T-helper 2 cell treated with Interferon-gamma antibody and Interleukin-4, amounts not matched to agents 5 μg/mL and 100 μg/mL, for 36 hours (primary cell): ENCODE results near the gene ARMC5.
A peak's percentile ranks its signal among the peaks of the same experiment; 100 is the strongest.

Source experiments
- DNase-seq: peaks from one replicate; pipeline ENCODE4 v3.0.0; 2021; ENCODE audit warnings: low spot score
- H3K27ac Mint-ChIP-seq: one replicate; pipeline ENCODE4 v1.8.0; 2021; ENCODE audit warnings: mild to moderate bottlenecking, mixed read lengths
- H3K27me3 Mint-ChIP-seq: one replicate; pipeline ENCODE4 v1.8.0; 2021; ENCODE audit warnings: low read depth, mixed read lengths
- H3K36me3 Mint-ChIP-seq: one replicate; pipeline ENCODE4 v1.8.0; 2021; ENCODE audit warnings: low read depth, mixed read lengths
- H3K4me1 Mint-ChIP-seq: one replicate; pipeline ENCODE4 v1.8.0; 2021; ENCODE audit warnings: low read depth, mixed read lengths
- H3K4me3 Mint-ChIP-seq: one replicate; pipeline ENCODE4 v1.8.0; 2022; ENCODE audit warnings: mild to moderate bottlenecking, moderate library complexity, mixed read lengths
- H3K9me3 Mint-ChIP-seq: one replicate; pipeline ENCODE4 v1.8.0; 2021; ENCODE audit warnings: mixed read lengths

ARMC5 gene

DNA sequence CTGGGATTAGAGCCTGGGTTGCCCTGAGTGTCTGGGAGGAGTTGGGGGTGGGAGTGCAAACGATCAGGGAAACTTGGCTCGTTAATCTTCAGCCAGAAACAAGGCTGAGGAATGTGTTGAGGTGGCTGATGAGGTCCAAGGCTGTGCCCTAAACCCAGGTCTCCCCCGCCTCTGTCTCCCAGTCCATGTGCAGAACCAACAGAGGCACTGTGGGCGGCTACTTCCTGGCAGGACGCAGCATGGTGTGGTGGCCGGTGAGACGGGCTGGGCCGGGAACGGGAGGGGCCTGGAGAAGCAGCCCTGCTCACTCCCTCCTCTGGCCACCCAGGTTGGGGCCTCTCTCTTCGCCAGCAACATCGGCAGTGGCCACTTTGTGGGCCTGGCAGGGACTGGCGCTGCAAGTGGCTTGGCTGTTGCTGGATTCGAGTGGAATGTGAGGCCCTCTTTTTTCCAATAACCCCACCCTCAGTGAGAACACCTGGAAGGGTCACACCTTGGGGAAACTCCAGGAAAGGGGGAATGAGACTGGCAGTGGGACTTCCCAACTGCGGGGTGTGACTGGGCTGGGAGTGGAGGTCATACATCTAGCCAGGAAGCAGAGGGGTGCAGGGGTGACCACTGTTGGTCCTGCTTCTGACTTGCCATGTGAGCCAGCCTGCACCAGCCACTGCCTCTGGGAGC is 25.3 kb downstream of the ARMC5 start:
- Mint-ChIP-seq H3K36me3 (peaks cover 2% of the 10 kb centered on the region), H3K27me3 (peaks cover 26% of the 10 kb centered on the region), H3K9me3 (no peaks in the 10 kb centered on the region), H3K27ac (no peak overlapping the region), H3K4me1 (peaks cover 2% of the 10 kb centered on the region), H3K4me3 (no peak overlapping the region)
- DNase-seq: no peak

DNA sequence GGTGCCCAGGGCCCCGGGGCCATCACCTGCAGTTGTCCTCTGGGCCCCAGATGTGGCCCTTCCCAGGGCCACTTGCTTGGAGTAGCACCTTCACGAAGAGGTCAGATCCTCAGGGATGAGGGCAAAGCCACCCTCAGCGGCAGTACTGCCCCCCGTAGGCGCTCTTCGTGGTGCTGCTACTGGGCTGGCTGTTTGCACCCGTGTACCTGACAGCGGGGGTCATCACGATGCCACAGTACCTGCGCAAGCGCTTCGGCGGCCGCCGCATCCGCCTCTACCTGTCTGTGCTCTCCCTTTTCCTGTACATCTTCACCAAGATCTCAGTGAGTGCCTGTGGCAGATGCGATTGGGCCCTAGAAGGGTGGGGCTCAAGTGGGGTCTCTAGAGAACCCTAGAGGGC is 26.3 kb downstream of the ARMC5 start:
- H3K27ac Mint-ChIP-seq: no peak overlapping the region
- peaks cover 24% of the 10 kb centered on the region for H3K27me3 Mint-ChIP-seq
- peaks cover 5% of the 10 kb centered on the region for H3K36me3 Mint-ChIP-seq
- no peak for DNase-seq
- H3K4me3 Mint-ChIP-seq: no peak overlapping the region
- H3K9me3 Mint-ChIP-seq: no peaks in the 10 kb centered on the region
- H3K4me1 Mint-ChIP-seq: peaks cover 2% of the 10 kb centered on the region

DNA sequence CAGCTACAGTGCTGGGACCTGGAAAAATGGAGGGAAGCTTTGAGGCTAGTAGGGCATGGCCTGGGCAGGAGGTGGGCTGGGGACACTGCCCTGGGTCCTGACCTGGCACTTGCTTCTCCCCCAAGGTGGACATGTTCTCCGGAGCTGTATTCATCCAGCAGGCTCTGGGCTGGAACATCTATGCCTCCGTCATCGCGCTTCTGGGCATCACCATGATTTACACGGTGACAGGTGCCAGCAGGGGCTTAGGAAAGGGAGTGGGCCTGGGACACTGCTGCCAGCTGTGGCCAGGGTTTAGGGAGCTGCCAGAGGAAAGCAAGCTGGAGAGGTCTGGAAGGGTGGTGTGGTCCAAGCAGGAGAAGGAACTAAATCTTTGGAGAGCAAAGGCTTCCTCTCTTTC is 26.7 kb downstream of the ARMC5 start:
- Mint-ChIP-seq H3K4me1 (peaks cover 2% of the 10 kb centered on the region), H3K27ac (no peak overlapping the region)

DNA sequence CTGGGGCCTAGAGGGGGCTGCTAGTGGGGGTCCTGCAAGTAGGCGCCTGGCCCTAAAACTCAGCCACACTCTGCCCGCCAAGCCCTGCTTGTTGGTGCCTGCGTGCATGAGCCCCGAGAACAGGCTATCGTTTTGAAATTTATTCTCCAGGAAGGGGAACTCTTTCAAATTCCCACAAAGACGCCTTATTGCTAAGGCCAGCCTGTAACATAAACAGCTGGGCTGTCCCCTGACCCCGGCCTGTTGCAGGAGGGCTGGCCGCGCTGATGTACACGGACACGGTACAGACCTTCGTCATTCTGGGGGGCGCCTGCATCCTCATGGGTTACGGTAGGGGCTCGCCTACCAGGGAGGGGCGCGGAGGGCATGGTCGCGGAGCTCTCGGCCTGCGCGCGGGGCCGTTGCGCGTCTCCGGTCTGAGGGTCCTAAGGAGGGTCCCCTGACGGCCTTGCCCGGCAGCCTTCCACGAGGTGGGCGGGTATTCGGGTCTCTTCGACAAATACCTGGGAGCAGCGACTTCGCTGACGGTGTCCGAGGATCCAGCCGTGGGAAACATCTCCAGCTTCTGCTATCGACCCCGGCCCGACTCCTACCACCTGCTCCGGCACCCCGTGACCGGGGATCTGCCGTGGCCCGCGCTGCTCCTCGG is 27.9 kb downstream of the ARMC5 start:
- peak overlapping the region; percentile 88 for H3K4me3 Mint-ChIP-seq
- peaks cover 17% of the 10 kb centered on the region for H3K27me3 Mint-ChIP-seq
- peaks cover 10% of the 10 kb centered on the region for H3K36me3 Mint-ChIP-seq
- peaks cover 2% of the 10 kb centered on the region for H3K4me1 Mint-ChIP-seq
- no peak overlapping the region for H3K27ac Mint-ChIP-seq
- no peak for DNase-seq
- H3K9me3 Mint-ChIP-seq: no peaks in the 10 kb centered on the region

More for the DNA sequence above, 26.7 kb downstream of the ARMC5 start:
- Mint-ChIP-seq H3K27me3 (peaks cover 21% of the 10 kb centered on the region), H3K4me3 (peak overlapping the region; percentile 54), H3K9me3 (no peaks in the 10 kb centered on the region), H3K36me3 (peaks cover 5% of the 10 kb centered on the region)
- DNase-seq: no peak

DNA sequence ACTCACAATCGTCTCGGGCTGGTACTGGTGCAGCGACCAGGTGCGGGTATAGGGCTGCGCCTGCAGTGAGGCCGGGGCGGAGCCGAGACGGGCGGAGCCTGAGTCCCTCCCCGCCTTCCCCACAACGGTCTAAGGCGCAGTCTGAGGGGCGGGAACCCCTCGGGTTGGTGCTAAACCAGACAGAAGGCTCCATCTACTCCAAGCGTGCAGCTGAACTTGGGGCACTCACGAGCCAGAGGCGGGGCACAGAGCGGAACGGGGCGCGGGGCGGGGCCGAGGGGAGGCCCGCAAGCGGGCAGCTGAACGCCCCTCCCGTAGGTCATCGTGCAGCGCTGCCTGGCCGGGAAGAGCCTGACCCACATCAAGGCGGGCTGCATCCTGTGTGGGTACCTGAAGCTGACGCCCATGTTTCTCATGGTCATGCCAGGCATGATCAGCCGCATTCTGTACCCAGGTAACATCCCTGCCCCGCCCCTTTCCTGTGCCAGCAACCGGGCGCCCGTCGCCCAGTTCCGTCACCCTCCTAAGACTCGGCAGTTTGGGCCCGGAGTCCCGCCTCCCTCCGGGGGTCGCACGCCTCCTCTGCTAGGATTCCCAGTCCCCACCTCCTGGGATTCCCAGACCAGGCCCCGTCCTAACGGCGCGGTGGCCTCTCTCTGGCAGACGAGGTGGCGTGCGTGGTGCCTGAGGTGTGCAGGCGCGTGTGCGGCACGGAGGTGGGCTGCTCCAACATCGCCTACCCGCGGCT is 28.6 kb downstream of the ARMC5 start:
- Mint-ChIP-seq H3K27me3 (peaks cover 13% of the 10 kb centered on the region), H3K9me3 (no peaks in the 10 kb centered on the region), H3K36me3 (peaks cover 10% of the 10 kb centered on the region), H3K4me1 (peaks cover 2% of the 10 kb centered on the region), H3K4me3 (peak overlapping the region; percentile 88), H3K27ac (no peak overlapping the region)
- peak; percentile 47 for DNase-seq

DNA sequence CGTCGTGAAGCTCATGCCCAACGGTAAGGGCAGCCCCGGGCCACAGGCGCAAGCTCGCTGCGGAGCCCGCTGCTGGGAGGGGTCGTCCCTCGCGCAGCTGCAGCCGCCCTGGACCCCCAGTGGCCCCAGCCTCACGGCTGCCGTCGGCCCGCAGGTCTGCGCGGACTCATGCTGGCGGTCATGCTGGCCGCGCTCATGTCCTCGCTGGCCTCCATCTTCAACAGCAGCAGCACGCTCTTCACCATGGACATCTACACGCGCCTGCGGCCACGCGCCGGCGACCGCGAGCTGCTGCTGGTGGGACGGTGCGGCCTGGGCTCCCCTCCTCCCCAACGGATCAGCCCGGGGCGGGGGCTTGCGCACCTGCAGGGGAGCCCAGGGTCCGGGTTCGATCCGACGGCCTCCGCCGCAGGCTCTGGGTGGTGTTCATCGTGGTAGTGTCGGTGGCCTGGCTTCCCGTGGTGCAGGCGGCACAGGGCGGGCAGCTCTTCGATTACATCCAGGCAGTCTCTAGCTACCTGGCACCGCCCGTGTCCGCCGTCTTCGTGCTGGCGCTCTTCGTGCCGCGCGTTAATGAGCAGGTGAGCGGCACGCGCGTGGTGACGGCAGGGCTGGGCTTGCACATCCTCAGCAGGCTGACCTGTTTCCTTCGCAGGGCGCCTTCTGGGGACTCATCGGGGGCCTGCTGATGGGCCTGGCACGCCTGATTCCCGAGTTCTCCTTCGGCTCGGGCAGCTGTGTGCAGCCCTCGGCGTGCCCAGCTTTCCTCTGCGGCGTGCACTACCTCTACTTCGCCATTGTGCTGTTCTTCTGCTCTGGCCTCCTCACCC is 29.4 kb downstream of the ARMC5 start:
- no peak for DNase-seq
- Mint-ChIP-seq H3K36me3 (peaks cover 15% of the 10 kb centered on the region), H3K9me3 (no peaks in the 10 kb centered on the region), H3K4me3 (peak overlapping the region; percentile 24), H3K27me3 (peaks cover 13% of the 10 kb centered on the region), H3K27ac (no peak overlapping the region), H3K4me1 (peaks cover 2% of the 10 kb centered on the region)

DNA sequence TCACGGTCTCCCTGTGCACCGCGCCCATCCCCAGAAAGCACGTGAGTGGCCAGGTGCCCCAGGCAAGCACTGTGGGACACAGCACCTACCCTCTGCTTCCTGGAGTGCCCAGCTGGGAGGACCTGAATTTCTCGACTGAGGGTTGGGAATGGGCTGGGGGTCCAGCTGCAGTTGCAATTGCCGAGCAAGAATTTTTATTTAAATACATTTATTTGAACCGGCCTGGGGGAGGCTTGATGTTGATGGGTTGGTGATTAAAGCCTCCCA is 29.9 kb downstream of the ARMC5 start:
- DNase-seq: no peak
- H3K9me3 Mint-ChIP-seq: no peaks in the 10 kb centered on the region
- peaks cover 13% of the 10 kb centered on the region for H3K27me3 Mint-ChIP-seq
- H3K27ac Mint-ChIP-seq: no peak overlapping the region
- H3K36me3 Mint-ChIP-seq: peaks cover 15% of the 10 kb centered on the region
- H3K4me1 Mint-ChIP-seq: peaks cover 2% of the 10 kb centered on the region
- peak overlapping the region; percentile 24 for H3K4me3 Mint-ChIP-seq

DNA sequence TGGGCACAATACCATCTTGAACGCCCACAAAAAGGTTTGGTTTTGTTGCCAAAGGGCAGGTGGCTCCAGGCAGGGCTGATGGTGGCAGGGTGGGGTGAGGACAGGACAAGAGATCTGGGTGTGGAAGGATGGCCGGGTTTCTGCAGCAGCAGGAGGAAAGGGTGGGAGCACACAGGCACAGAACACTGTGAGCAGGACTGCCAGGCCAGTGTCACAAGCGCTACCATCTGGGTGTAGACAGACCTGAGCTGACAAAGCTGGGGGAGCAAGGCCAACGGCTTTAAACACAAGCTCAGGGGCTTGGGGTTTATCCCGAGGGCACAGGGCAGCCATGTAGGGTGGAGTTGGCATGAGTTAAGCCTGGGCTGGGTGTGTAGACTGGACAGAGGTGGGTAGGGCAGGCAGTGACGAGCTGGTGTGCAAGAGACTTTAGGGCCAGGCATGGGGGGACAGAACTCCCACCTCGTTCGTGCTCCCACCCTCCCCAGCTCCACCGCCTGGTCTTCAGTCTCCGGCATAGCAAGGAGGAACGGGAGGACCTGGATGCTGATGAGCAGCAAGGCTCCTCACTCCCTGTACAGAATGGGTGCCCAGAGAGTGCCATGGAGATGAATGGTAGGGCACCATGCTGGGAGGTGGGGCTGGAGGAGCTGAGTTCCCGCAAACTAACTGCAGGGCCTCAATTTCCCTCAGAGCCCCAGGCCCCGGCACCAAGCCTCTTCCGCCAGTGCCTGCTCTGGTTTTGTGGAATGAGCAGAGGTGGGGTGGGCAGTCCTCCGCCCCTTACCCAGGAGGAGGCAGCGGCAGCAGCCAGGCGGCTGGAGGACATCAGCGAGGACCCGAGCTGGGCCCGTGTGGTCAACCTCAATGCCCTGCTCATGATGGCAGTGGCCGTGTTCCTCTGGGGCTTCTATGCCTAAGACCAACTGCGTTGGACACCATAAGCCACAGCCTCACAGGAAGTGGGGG is 30.6 kb downstream of the ARMC5 start:
- Mint-ChIP-seq H3K27me3 (peaks cover 13% of the 10 kb centered on the region), H3K27ac (peak overlapping the region; percentile 60), H3K9me3 (no peaks in the 10 kb centered on the region), H3K36me3 (peaks cover 16% of the 10 kb centered on the region), H3K4me1 (peaks cover 2% of the 10 kb centered on the region), H3K4me3 (peak overlapping the region; percentile 58)
- DNase-seq: no peak

DNA sequence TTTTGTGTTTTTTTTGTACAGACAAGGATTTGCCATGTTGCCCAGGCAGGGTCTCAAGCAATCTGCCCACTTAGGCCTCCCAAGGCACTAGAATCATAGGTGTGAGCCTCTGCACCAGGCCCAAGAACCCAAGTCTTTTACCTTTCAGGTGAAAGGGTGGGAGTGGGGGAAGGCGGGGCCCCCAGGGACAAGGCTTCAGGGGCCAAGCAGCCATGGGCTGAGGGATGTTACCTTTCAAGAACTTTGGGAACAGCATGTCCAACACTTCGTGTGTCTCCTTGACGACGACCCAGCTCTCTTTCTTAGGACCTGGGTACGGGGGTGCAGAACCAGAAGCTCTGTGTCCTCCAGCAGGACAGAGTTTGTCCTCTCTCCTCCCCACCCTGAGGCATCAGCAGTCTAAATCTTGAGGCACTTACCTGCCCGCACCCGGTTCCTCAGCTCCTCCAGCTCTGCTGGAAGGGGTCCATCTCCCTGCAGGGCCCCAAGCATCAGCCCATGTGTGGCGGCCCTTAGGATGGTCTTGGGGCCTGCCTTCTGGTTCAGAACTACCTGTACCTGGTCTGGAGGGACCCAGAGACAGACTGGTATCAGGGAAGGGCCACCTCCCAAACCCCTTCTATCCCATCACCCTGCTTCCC is 32.6 kb downstream of the ARMC5 start:
- Mint-ChIP-seq H3K36me3 (peaks cover 19% of the 10 kb centered on the region), H3K4me1 (peaks cover 2% of the 10 kb centered on the region), H3K27me3 (peaks cover 3% of the 10 kb centered on the region), H3K9me3 (no peaks in the 10 kb centered on the region), H3K27ac (no peak overlapping the region), H3K4me3 (no peak overlapping the region)
- no peak for DNase-seq

DNA sequence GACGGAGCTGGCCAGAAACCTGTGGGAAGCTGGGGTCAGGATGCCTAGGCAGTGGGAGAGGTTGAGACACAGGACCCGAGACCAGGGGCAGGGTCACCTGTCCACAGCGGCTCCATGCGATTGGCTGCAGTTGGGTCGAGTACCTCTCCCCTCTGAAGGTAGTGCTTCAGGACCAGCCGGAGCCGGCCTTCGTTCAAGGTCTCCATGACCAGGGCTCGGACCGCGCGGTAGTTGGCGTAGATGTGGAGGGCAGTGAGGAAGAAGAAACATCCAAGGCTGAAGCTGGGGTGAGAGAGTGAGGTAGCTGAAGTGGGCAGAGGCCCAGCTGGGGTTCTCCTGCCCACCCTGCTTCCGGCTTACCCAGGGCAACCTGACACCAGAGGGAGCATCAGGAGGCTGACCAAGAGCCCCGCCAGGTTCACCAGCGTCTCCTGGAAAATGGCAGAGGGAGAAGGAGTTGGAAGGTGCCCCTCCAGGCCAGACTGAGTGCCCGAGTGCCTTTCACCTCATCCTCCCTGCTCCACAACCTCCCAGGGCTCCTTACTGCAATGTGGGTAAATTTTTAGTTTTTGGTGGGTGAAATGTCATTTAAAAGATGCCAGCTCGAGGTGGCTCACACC is 34.3 kb downstream of the ARMC5 start:
- no peak for DNase-seq
- H3K27ac Mint-ChIP-seq: no peak overlapping the region
- no peaks in the 10 kb centered on the region for H3K27me3 Mint-ChIP-seq
- peaks cover 27% of the 10 kb centered on the region for H3K36me3 Mint-ChIP-seq
- no peaks in the 10 kb centered on the region for H3K9me3 Mint-ChIP-seq
- no peaks in the 10 kb centered on the region for H3K4me1 Mint-ChIP-seq
- H3K4me3 Mint-ChIP-seq: no peak overlapping the region

DNA sequence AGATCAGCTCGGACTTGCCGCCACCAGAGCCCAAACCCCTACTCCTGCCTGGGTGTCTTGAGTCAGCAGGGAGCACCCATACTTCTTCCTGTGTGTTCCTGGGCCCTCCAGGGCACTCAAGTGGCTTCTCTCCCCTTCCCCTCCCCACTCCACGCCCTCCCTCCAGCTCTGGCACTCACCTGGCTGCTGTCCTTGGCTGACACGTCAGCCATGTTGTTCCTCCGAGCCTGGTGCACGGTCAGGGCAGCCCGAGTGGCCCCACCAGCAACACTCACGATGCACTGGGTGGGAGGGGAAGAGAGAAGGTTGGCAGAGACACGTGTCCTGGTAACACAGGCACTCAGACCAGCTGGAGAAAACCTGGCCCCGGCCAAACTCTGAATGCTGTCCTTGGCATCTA is 37.4 kb downstream of the ARMC5 start:
- no peaks in the 10 kb centered on the region for H3K9me3 Mint-ChIP-seq
- no peaks in the 10 kb centered on the region for H3K4me1 Mint-ChIP-seq
- peaks cover 32% of the 10 kb centered on the region for H3K36me3 Mint-ChIP-seq
- no peak for DNase-seq
- no peaks in the 10 kb centered on the region for H3K27me3 Mint-ChIP-seq
- H3K27ac Mint-ChIP-seq: no peak overlapping the region
- no peak overlapping the region for H3K4me3 Mint-ChIP-seq

DNA sequence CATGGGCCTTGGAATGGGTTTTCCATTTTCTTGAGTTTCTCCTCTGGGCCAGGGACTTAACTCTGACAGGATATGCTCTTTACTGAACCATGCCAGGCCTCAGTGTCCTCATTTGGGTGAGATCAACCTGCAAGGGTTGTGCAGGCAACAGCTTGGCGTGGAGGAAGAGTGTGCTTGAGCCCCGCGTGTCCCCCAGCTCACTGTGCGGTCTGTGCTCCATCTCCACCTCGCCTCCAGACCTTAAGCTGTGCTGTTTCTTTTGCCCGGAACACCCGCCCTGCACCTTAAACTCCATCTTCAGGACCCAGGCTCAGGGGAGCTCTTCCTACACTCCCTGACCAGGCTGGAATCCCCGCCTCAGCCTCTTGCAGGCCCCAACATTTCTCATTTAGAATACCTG is 39.2 kb downstream of the ARMC5 start:
- no peaks in the 10 kb centered on the region for H3K4me1 Mint-ChIP-seq
- no peak overlapping the region for H3K4me3 Mint-ChIP-seq
- H3K9me3 Mint-ChIP-seq: no peaks in the 10 kb centered on the region
- no peak overlapping the region for H3K27ac Mint-ChIP-seq
- no peaks in the 10 kb centered on the region for H3K27me3 Mint-ChIP-seq
- H3K36me3 Mint-ChIP-seq: peaks cover 25% of the 10 kb centered on the region
- no peak for DNase-seq
